Tibial artery (tissue), 4 donors: ENCODE data around the gene PXDC1.

Source experiments
- DNase-seq, 2 donors: peaks; one replicate each; pipeline ENCODE4 v3.0.0-alpha.2; 2019
- H3K27ac ChIP-seq, 2 donors: fragments of 200-600 bp; sonication (generic) in 1 of 2; 1 replicate in 1 of 2; 2 replicates in 1 of 2; pipeline ENCODE4 v1.5.1; 2018 to 2019; ENCODE audit warnings: mild to moderate bottlenecking in 1 of 2
- H3K27me3 ChIP-seq, 2 donors: fragments of 200-600 bp; sonication (generic) in 1 of 2; one replicate each; pipeline versions ENCODE4 v1.5.1 to v1.6.0; 2016 to 2019
- H3K36me3 ChIP-seq, 3 donors: fragments of 200-600 bp; sonication (generic) in 2 of 3; one replicate each; pipeline ENCODE4 v1.5.1; 2016 to 2019; ENCODE audit warnings: mild to moderate bottlenecking in 2 of 3
- H3K4me1 ChIP-seq, 4 donors: fragments of 200-600 bp; sonication (generic) in 2 of 4; 1 replicate in 3 of 4; 2 replicates in 1 of 4; pipeline ENCODE4 v1.5.1; 2016 to 2019
- H3K4me3 ChIP-seq, 2 donors: fragments of 200-600 bp; sonication (generic) in 1 of 2; 1 replicate in 1 of 2; 2 replicates in 1 of 2; pipeline ENCODE4 v1.5.1; 2018 to 2019; ENCODE audit warnings: mild to moderate bottlenecking in 2 of 2
- H3K9me3 ChIP-seq, 3 donors: fragments of 200-600 bp; sonication (generic) in 1 of 3; one replicate each; pipeline ENCODE4 v1.5.1; 2016 to 2019
- CTCF ChIP-seq, 2 experiments: fragments of 200-600 bp in 1 of 2; fragments of 450-650 bp in 1 of 2; IDR thresholded peaks; one replicate each; pipeline ENCODE4 v1.5.1; 2017 to 2019; ENCODE audit warnings: antibody characterized with exemption in 2 of 2, mild to moderate bottlenecking in 1 of 2, moderate library complexity in 1 of 2
- intact Hi-C: fragments of 100-400 bp; cut with DNase I; formaldehyde crosslinking; loops from one replicate; pipeline ENCODE4 v1.15.0; 2023; ENCODE audit warnings: low total_unique reads

Gene PXDC1

GRCh38 chr6:3779574-3779849 lies 28.0 kb upstream of the PXDC1 start:
- no peaks in the 10 kb centered on the region for H3K36me3 ChIP-seq
- TF ChIP-seq CTCF (IDR thresholded peaks at IDR 0.05) = no peak
- no peaks in the 10 kb centered on the region for H3K9me3 ChIP-seq
- H3K27me3 ChIP-seq = no peaks in the 10 kb centered on the region
- no peak overlapping the region for H3K27ac ChIP-seq
- no peak for DNase-seq
- H3K4me1 ChIP-seq = no peaks in the 10 kb centered on the region
- intact Hi-C loops = no loop called here
- no peak overlapping the region for H3K4me3 ChIP-seq

GRCh38 chr6:3778701-3779573 lies 27.4 kb upstream of the PXDC1 start:
- Histone ChIP-seq H3K4me3 (no peak overlapping the region), H3K27ac (no peak overlapping the region), H3K27me3 (no peaks in the 10 kb centered on the region), H3K4me1 (no peaks in the 10 kb centered on the region), H3K36me3 (no peaks in the 10 kb centered on the region), H3K9me3 (no peaks in the 10 kb centered on the region)
- intact Hi-C loops = no loop called here
- no peak for DNase-seq
- no peak for TF ChIP-seq CTCF (IDR thresholded peaks at IDR 0.05)

DNA sequence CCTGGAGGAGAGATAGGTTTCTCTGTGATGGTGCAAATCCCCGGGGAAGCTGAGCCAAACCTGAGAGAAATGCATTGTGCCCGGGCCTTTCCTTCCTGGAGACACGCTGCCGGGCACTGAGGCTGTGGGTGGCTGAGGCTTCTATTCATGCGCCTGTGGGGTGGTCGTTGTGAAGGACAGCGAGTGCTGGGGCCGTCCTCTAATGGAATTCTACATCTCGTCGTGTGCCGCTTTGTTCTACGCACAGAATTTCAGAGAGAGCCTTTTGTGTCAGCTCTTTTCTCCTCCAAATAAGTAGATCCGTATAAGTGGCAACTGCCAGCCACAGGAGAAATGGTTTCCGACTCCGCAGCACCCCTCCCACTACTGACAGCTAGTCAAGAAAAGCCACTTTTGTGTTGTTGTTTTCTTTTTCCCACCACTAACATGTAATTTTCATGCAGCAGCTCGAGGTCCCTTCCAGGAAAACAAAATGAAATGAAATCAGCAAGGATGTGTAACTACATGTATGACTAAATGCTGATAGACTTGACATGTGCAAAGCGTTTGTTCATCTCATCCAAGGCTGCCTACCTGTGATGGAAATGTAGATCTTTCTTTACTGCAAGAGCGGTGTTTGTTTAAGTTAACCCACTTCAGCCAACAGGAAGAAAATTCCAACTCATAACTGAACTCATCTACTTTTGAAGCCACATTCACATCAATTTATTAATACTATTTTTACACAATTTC lies 26.4 kb upstream of the PXDC1 start:
- DNase-seq = no peak
- Histone ChIP-seq H3K27ac (no peak overlapping the region), H3K4me1 (no peaks in the 10 kb centered on the region), H3K9me3 (no peaks in the 10 kb centered on the region), H3K27me3 (no peaks in the 10 kb centered on the region), H3K4me3 (no peak overlapping the region), H3K36me3 (no peaks in the 10 kb centered on the region)
- intact Hi-C loops = no loop called here
- TF ChIP-seq CTCF (IDR thresholded peaks at IDR 0.05) = no peak

GRCh38 chr6:3776881-3777507 lies 25.5 kb upstream of the PXDC1 start:
- H3K9me3 ChIP-seq = no peaks in the 10 kb centered on the region
- H3K27ac ChIP-seq = no peak overlapping the region

GRCh38 chr6:3775847-3776246 lies 24.3 kb upstream of the PXDC1 start:
- H3K9me3 ChIP-seq = no peaks in the 10 kb centered on the region
- H3K27me3 ChIP-seq = no peaks in the 10 kb centered on the region
- intact Hi-C loops = no loop called here
- TF ChIP-seq CTCF (IDR thresholded peaks at IDR 0.05) = no peak
- DNase-seq = no peak
- no peaks in the 10 kb centered on the region for H3K4me1 ChIP-seq
- no peak overlapping the region for H3K27ac ChIP-seq
- no peaks in the 10 kb centered on the region for H3K36me3 ChIP-seq
- H3K4me3 ChIP-seq = no peak overlapping the region

More at GRCh38 chr6:3776881-3777507, 25.5 kb upstream of the PXDC1 start:
- H3K4me3 ChIP-seq = no peak overlapping the region
- no peaks in the 10 kb centered on the region for H3K36me3 ChIP-seq
- DNase-seq = no peak
- H3K27me3 ChIP-seq = no peaks in the 10 kb centered on the region
- intact Hi-C loops = no loop called here
- H3K4me1 ChIP-seq = no peaks in the 10 kb centered on the region
- TF ChIP-seq CTCF (IDR thresholded peaks at IDR 0.05) = no peak
